Loucy (cell line): ENCODE measurements around the gene BHLHA15.

Experiments used
- H2AFZ ChIP-seq: fragments of 200-600 bp; sonication (generic); 2 replicates; pipeline ENCODE4 v1.6.0; 2016; ENCODE audit warnings: antibody characterized with exemption, mild to moderate bottlenecking, low read length, moderate library complexity
- H3F3A ChIP-seq: fragments of 200-600 bp; 2 replicates; pipeline ENCODE4 v1.6.0; 2016; ENCODE audit warnings: antibody characterized with exemption, low read depth, mild to moderate bottlenecking
- H3K27me3 ChIP-seq: fragments of 200-600 bp; sonication (generic); 2 replicates; pipeline ENCODE4 v1.6.1; 2014; ENCODE audit warnings: low read length, mild to moderate bottlenecking; ENCODE audit not compliant: insufficient read depth, poor library complexity, severe bottlenecking
- H3K36me3 ChIP-seq: fragments of 200-600 bp; sonication (generic); 2 replicates; pipeline ENCODE4 v1.6.1; 2016; ENCODE audit warnings: low read length; ENCODE audit not compliant: insufficient read depth
- H3K4me1 ChIP-seq: fragments of 200-600 bp; sonication (generic); 2 replicates; pipeline ENCODE4 v1.5.1; 2014; ENCODE audit warnings: low read length, mild to moderate bottlenecking; ENCODE audit not compliant: insufficient read depth, poor library complexity, severe bottlenecking
- H3K4me2 ChIP-seq: fragments of 200-600 bp; sonication (generic); 2 replicates; pipeline ENCODE4 v1.6.0; 2014; ENCODE audit warnings: antibody characterized with exemption, low read length, low read depth, mild to moderate bottlenecking; ENCODE audit not compliant: poor library complexity, severe bottlenecking
- H3K4me3 ChIP-seq: fragments of 200-600 bp; sonication (generic); 2 replicates; pipeline ENCODE4 v1.5.1; 2014; ENCODE audit warnings: low read length, mild to moderate bottlenecking, mixed read lengths; ENCODE audit not compliant: poor library complexity, severe bottlenecking
- H3K79me2 ChIP-seq: fragments of 200-600 bp; sonication (generic); 2 replicates; pipeline ENCODE4 v1.6.1; 2014; ENCODE audit warnings: low read length; ENCODE audit not compliant: insufficient read depth
- H3K9ac ChIP-seq: fragments of 200-600 bp; sonication (generic); 2 replicates; pipeline ENCODE4 v1.6.0; 2014; ENCODE audit warnings: mild to moderate bottlenecking, low read depth, low read length, moderate library complexity; ENCODE audit not compliant: poor library complexity, severe bottlenecking
- H3K9me2 ChIP-seq: fragments of 200-600 bp; sonication (generic); replicated peaks from 2 replicates; pipeline ENCODE4 v1.6.1; 2016; ENCODE audit warnings: low read depth, low read length, mixed read lengths
- H3K9me3 ChIP-seq: fragments of 200-600 bp; sonication (generic); 2 replicates; pipeline ENCODE4 v1.6.1; 2014; ENCODE audit warnings: mild to moderate bottlenecking, antibody characterized with exemption, low read length, low read depth; ENCODE audit not compliant: insufficient read depth
- H4K20me1 ChIP-seq: fragments of 200-600 bp; sonication (generic); 2 replicates; pipeline ENCODE4 v1.6.0; 2014; ENCODE audit warnings: antibody characterized with exemption, low read length, mild to moderate bottlenecking; ENCODE audit not compliant: insufficient read depth, poor library complexity, severe bottlenecking
- CTCF ChIP-seq: fragments of 200-600 bp; sonication (generic); conservative IDR thresholded peaks from 2 replicates; pipeline ENCODE4 v1.5.1; 2014; ENCODE audit warnings: mild to moderate bottlenecking, antibody characterized with exemption, low read length
- EZH2phosphoT487 ChIP-seq: fragments of 200-600 bp; IDR thresholded peaks from 2 replicates; pipeline ENCODE4 v1.6.1; 2018; ENCODE audit warnings: antibody characterized with exemption, mild to moderate bottlenecking, moderate library complexity, borderline replicate concordance

BHLHA15 gene

DNA sequence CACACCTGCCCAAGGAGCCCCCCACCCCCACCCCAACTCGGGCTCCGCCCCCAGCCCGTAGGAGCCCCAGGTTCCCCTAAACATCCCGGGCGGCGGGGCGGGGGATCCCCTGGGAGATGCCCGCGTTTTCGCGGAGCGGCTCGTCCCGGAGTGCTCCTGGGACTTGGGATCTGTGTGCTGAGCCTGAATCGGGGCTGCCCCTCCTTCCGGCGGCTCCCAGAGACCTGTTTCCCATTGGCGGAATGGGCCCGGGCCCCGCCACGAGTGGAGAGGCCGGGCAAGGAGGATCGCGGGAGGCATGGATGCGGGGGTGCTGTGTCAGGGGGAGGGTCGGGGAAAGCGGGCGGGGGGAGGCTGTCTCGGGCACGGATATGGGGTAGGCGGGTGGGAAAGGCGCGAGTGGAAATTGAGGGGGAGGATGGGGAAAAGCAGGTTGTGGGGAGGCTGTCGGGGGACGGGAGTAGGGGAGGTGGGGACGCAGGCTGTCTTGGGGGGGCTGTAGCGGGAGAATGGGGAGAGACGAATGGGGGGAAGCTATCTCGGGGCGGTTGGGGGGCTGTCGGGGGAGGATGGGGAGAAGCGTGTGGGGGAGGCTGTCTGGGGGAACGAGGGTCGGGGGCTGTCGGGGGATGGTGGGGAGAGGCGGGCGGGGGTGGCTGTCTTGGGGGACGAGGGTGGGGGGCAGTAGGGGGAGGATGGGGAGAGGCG is 572 bp upstream of the BHLHA15 start:
- Histone ChIP-seq H3K9me3 (no peaks in the 10 kb centered on the region), H3K27me3 (no peaks in the 10 kb centered on the region), H3K9ac (no peak overlapping the region), H2AFZ (no peak overlapping the region), H3K9me2 (no peaks in the 10 kb centered on the region), H3F3A (no peaks in the 10 kb centered on the region), H3K4me1 (no peaks in the 10 kb centered on the region), H3K79me2 (no peaks in the 10 kb centered on the region), H3K36me3 (peaks cover 19% of the 10 kb centered on the region; the same call in 1 of the 2 replicates), H4K20me1 (no peaks in the 10 kb centered on the region), H3K4me3 (no peak overlapping the region), H3K4me2 (no peak overlapping the region)
- no peak for TF ChIP-seq CTCF
- no peak for TF ChIP-seq EZH2phosphoT487

- TF ChIP-seq EZH2phosphoT487, result no peak
- no peaks in the 10 kb centered on the region for H3K4me1 ChIP-seq
- H3K4me3 ChIP-seq, result no peak overlapping the region
- H3K27me3 ChIP-seq, result no peaks in the 10 kb centered on the region
- H3F3A ChIP-seq, result no peaks in the 10 kb centered on the region
- H3K4me2 ChIP-seq, result no peak overlapping the region
- peaks cover 6% of the 10 kb centered on the region; the same call in 1 of the 2 replicates for H3K36me3 ChIP-seq
- H3K9ac ChIP-seq, result no peak overlapping the region
- no peak overlapping the region for H2AFZ ChIP-seq
- H3K79me2 ChIP-seq, result no peaks in the 10 kb centered on the region
- no peaks in the 10 kb centered on the region for H4K20me1 ChIP-seq
- no peaks in the 10 kb centered on the region for H3K9me2 ChIP-seq
- H3K9me3 ChIP-seq, result no peaks in the 10 kb centered on the region
Measured at GRCh38 chr7:98211676-98212531, 665 bp downstream of the BHLHA15 start.

- Histone ChIP-seq H4K20me1 (no peaks in the 10 kb centered on the region), H3F3A (no peaks in the 10 kb centered on the region), H2AFZ (no peak overlapping the region), H3K9ac (no peak overlapping the region), H3K27me3 (no peaks in the 10 kb centered on the region), H3K79me2 (no peaks in the 10 kb centered on the region), H3K4me2 (no peak overlapping the region), H3K4me3 (no peak overlapping the region), H3K36me3 (no peaks in the 10 kb centered on the region; the same call in 1 of the 2 replicates), H3K4me1 (no peaks in the 10 kb centered on the region), H3K9me2 (no peaks in the 10 kb centered on the region), H3K9me3 (no peaks in the 10 kb centered on the region)
- no peak for TF ChIP-seq CTCF
- TF ChIP-seq EZH2phosphoT487, result no peak
Measured at GRCh38 chr7:98212532-98213041, 1.3 kb downstream of the BHLHA15 start.
